T-helper 1 cell treated with Interleukin-12 subunit alpha and Interleukin-12 subunit beta and Interleukin-4 antibody, amounts not matched to agents 30 μg/mL and 1 μg/mL, for 36 hours (primary cell): Measurements from ENCODE around the gene PLSCR1.

Experiments used
- H3K27ac Mint-ChIP-seq: one replicate; pipeline ENCODE4 v1.8.0; 2021; ENCODE audit warnings: mild to moderate bottlenecking, mixed read lengths
- H3K27me3 Mint-ChIP-seq: one replicate; pipeline ENCODE4 v1.8.0; 2021; ENCODE audit warnings: low read depth, mixed read lengths
- H3K36me3 Mint-ChIP-seq: one replicate; pipeline ENCODE4 v1.8.0; 2021; ENCODE audit warnings: low read depth, mixed read lengths
- H3K4me1 Mint-ChIP-seq: one replicate; pipeline ENCODE4 v1.8.0; 2021; ENCODE audit warnings: low read depth, mixed read lengths
- H3K4me3 Mint-ChIP-seq: one replicate; pipeline ENCODE4 v1.8.0; 2021; ENCODE audit warnings: mild to moderate bottlenecking, moderate library complexity, mixed read lengths
- H3K9me3 Mint-ChIP-seq: one replicate; pipeline ENCODE4 v1.8.0; 2021; ENCODE audit warnings: mixed read lengths

PLSCR1 gene

DNA sequence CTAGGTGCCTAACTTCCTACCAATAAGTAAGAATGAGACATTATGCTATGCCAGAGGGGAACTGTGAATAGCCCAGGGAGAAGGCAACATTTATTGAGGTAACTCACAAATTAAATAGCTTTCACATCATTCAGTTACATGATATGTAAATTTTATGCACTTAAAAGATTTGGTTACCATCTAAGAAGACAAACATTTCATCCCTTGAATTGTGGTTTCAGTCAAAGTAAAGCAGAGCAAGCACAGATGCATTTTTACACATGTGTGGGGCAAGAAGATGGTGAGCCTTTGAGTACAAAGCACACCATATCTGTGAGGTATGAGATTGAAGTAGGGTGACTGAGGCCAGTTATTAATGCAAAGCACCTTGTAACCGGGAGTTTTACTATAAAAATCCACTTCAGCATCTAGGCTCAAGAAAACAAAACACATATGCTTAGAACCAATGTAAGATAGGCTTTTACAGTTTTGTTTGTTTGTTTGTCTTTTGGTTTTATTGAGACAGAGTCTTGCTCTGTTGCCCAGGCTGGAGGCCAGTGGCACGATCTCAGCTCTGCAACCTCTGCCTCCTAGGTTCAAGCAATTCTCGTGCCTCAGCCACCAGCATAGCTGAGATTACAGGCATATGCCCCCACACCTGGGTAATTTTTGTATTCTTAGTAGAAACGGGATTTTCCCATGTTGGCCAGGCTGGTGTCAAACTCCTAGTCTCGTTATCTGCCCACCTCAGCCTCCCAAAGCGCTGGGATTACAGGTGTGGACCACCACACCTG, 78.5 kb downstream of the PLSCR1 start:
- Mint-ChIP-seq H3K27ac (no peak overlapping the region), H3K4me1 (peaks cover 13% of the 10 kb centered on the region), H3K4me3 (no peak overlapping the region), H3K9me3 (no peaks in the 10 kb centered on the region), H3K36me3 (no peaks in the 10 kb centered on the region), H3K27me3 (no peaks in the 10 kb centered on the region)
